K562 (cell line): ENCODE measurements around the gene TICAM1. TPM values are rescaled to one million over a fixed set of nuclear protein-coding genes. Genes with fewer than 3 reads are reported as not detected.

Source experiments
- ASH1L ChIP-seq: fragments of 450-650 bp; IDR thresholded peaks from 2 replicates; pipeline ENCODE4 v1.6.1; 2018; ENCODE audit warnings: borderline replicate concordance, mild to moderate bottlenecking, low read depth; ENCODE audit not compliant: partially characterized antibody
- BRF2 ChIP-seq: IDR thresholded peaks from 3 replicates; pipeline ENCODE4 v1.6.1; 2011; ENCODE audit warnings: borderline replicate concordance, mild to moderate bottlenecking; ENCODE audit not compliant: insufficient read length, insufficient read depth
- CEBPB ChIP-seq: fragments of 450-650 bp; IDR thresholded peaks from 2 replicates; pipeline ENCODE4 v1.6.1; 2016; ENCODE audit warnings: missing genetic modification characterization, missing compliant biosample characterization
- CEBPZ ChIP-seq: fragments of 150-350 bp; IDR thresholded peaks from 2 replicates; pipeline ENCODE4 v1.6.1; 2014; ENCODE audit warnings: low read depth, mild to moderate bottlenecking, low read length, borderline replicate concordance
- CHD2 ChIP-seq: IDR thresholded peaks from 2 replicates; pipeline ENCODE4 v1.6.1; 2011; ENCODE audit warnings: low read depth, low read length
- DDX20 ChIP-seq: fragments of 450-650 bp; IDR thresholded peaks from 2 replicates; pipeline ENCODE4 v1.6.1; 2016; ENCODE audit warnings: missing genetic modification characterization, low read depth, mild to moderate bottlenecking, missing compliant biosample characterization, moderate library complexity
- ELF4 ChIP-seq: fragments of 450-650 bp; formaldehyde crosslinking; IDR thresholded peaks from 2 replicates; pipeline ENCODE4 v1.4.0; 2022; ENCODE audit warnings: missing genetic modification characterization
- GABPB1 ChIP-seq: sonication (generic); formaldehyde crosslinking; IDR thresholded peaks from 2 replicates; pipeline ENCODE4 v1.8.0; 2022; ENCODE audit warnings: mild to moderate bottlenecking, missing genetic modification reagents
- KDM1A ChIP-seq, 2 experiments: fragments of 450-650 bp; IDR thresholded peaks; 2 replicates each; pipeline ENCODE4 v1.6.1; 2016; ENCODE audit warnings: mild to moderate bottlenecking in 2 of 2
- MECOM ChIP-seq: fragments of 250-450 bp; sonication (Bioruptor Pico); IDR thresholded peaks from 2 replicates; pipeline ENCODE4 v1.8.0; 2022; ENCODE audit warnings: inconsistent platforms
- MEIS2 ChIP-seq: fragments of 450-650 bp; IDR thresholded peaks from 2 replicates; pipeline ENCODE4 v1.6.1; 2014; ENCODE audit warnings: mild to moderate bottlenecking; ENCODE audit not compliant: partially characterized antibody
- MYNN ChIP-seq, 2 experiments: sonication (generic); formaldehyde crosslinking in 1 of 2; IDR thresholded peaks; 2 replicates each; pipeline versions ENCODE4 v1.5.0 to v1.6.1; 2016 to 2020; ENCODE audit warnings: antibody characterized with exemption in 1 of 2, missing genetic modification reagents in 1 of 2
- POLR2G ChIP-seq: fragments of 200-400 bp; formaldehyde crosslinking; IDR thresholded peaks from 2 replicates; pipeline ENCODE4 v1.6.1; 2017; ENCODE audit warnings: low read depth, mild to moderate bottlenecking, antibody characterized with exemption, low read length, moderate library complexity
- RBM22 ChIP-seq: fragments of 200-400 bp; formaldehyde crosslinking; IDR thresholded peaks from 2 replicates; pipeline ENCODE4 v1.6.1; 2018; ENCODE audit warnings: low read length, low read depth; ENCODE audit not compliant: poor library complexity, severe bottlenecking
- SOX6 ChIP-seq: fragments of 450-650 bp; IDR thresholded peaks from 2 replicates; pipeline ENCODE4 v1.6.1; 2014; ENCODE audit warnings: mild to moderate bottlenecking
- TCF7 ChIP-seq: sonication (generic); IDR thresholded peaks from 2 replicates; pipeline ENCODE4 v1.6.1; 2016; ENCODE audit warnings: antibody characterized with exemption, borderline replicate concordance
- ZC3H4 ChIP-seq: sonication (generic); formaldehyde crosslinking; IDR thresholded peaks from 2 replicates; pipeline ENCODE4 v1.9.0; 2021; ENCODE audit warnings: missing genetic modification reagents, borderline replicate concordance
- ZNF518B ChIP-seq: fragments of 250-450 bp; sonication (Bioruptor Pico); IDR thresholded peaks from 2 replicates; pipeline ENCODE4 v1.5.0; 2021; ENCODE audit warnings: mild to moderate bottlenecking, moderate library complexity
- ZNF584 ChIP-seq: fragments of 200-800 bp; sonication (Bioruptor generic); IDR thresholded peaks from 2 replicates; pipeline ENCODE4 v1.6.1; 2016; ENCODE audit warnings: low read depth, mild to moderate bottlenecking, missing genetic modification characterization, missing compliant biosample characterization
- polyA plus RNA-seq, 8 experiments: library from polyadenylated mRNA; depleted of rRNA in 4 of 8; stranded (reverse) in 5 of 8; unstranded in 3 of 8; fragments of >200 nt; fragmentation: Nextera tagmentation in 2 of 8; fragmentation: Illumina TruSeq in 1 of 8; extraction: Ambion mirVana in 2 of 8; extraction: Trizol in 1 of 8; gene quantifications; 2 replicates each; pipeline versions ENCODE4 v1.2.1 to v1.2.3, GENCODE V29; 2011 to 2014; ENCODE audit warnings: inconsistent platforms in 1 of 8, missing spikeins in 1 of 8
- total RNA-seq, 7 experiments: library from RNA; depleted of rRNA in 6 of 7; stranded (reverse); fragments of >200 nt in 6 of 7; fragmentation: Illumina TruSeq in 2 of 7; extraction: Trizol in 2 of 7; gene quantifications; 2 replicates each; pipeline versions ENCODE4 v1.2.1 to v1.2.3, GENCODE V29; 2011 to 2021; ENCODE audit warnings: low replicate concordance in 1 of 7

Gene TICAM1
- total and polyA plus RNA-seq, 9 of the 15 experiments (the other 6 are each of a cell fraction or from before 2014, with no cell fraction given) = 0.07 to 11.6 (median 1.5) TPM

GRCh38 chr19:4867534-4868285 lies 36.2 kb upstream of the TICAM1 start, which contains the start of gene PLIN3 (continued):
- no peak for TF ChIP-seq MYNN (IDR thresholded peaks at IDR 0.05)
- TF ChIP-seq MYNN (CRISPR knock-in tag; IDR thresholded peaks at IDR 0.05) = no peak
- no peak for TF ChIP-seq ZC3H4 (CRISPR knock-in tag)
- TF ChIP-seq CEBPB (tag) = no peak
- TF ChIP-seq BRF2 = no peak
- peak; percentile 47 for TF ChIP-seq SOX6
- TF ChIP-seq ZNF584 = no peak
- peak; percentile 65 for TF ChIP-seq CHD2
- no peak for TF ChIP-seq RBM22
- TF ChIP-seq TCF7 = no peak
- TF ChIP-seq DDX20 (tag) = no peak
- peak; percentile 81 for TF ChIP-seq GABPB1 (CRISPR knock-in tag)
- TF ChIP-seq ZNF518B (CRISPR knock-in tag) = no peak
- TF ChIP-seq CEBPZ = 0 out of 2 replicates have a peak, but pooled peaks have one; percentile 44
- peak; percentile 84 to 92 for TF ChIP-seq KDM1A (IDR thresholded peaks at IDR 0.05)
- TF ChIP-seq MECOM (CRISPR knock-in tag) = no peak
- TF ChIP-seq ELF4 (CRISPR knock-in tag) = no peak
- peak; percentile 39 for TF ChIP-seq ASH1L
- no peak for TF ChIP-seq MEIS2
- TF ChIP-seq POLR2G = peak; percentile 81
